SKM-1 (cell line): ENCODE data around the gene MSRB1.

Source experiments
- DNase-seq: peaks from one replicate; lab custom pipeline; 2025; ENCODE audit not compliant: unreplicated experiment; lab: John Stamatoyannopoulos, UW

Gene MSRB1

GRCh38 chr16:1979271-1980029 is 36.5 kb upstream of the MSRB1 start:
- no peak for DNase-seq

DNA sequence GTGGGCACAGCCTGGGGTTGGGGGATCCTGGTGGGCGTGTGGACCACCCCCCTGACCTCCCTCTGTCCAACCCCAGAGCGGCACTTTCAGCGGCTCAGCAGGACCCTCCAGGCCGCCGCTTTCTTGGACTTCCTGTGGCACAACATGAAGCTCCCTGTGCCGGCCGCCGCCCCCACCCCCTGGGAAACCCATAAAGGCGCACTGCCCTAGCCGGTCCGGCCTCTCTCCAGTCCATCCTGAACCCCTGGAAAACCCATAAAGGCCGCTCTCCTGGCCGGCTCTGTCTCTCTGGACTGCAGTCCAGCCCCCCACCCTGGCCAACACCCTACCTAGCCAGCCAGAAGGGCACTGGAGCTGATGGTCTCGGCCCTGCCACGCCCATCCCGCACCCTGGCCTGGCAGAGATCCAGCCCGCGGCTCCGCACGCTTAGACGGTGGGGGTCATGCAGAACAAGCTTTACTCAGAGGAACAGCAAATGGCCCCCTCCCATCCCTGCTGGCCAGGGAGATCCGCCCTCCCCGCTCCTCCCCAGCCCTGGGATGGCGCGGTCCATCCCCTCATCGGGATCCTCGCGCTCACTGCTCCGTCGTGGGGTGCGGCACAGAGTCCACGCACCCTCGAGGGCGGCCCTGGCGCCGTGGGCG is 35.6 kb upstream of the MSRB1 start:
- no peak for DNase-seq

GRCh38 chr16:1977875-1978268 is 34.9 kb upstream of the MSRB1 start:
- no peak for DNase-seq

DNA sequence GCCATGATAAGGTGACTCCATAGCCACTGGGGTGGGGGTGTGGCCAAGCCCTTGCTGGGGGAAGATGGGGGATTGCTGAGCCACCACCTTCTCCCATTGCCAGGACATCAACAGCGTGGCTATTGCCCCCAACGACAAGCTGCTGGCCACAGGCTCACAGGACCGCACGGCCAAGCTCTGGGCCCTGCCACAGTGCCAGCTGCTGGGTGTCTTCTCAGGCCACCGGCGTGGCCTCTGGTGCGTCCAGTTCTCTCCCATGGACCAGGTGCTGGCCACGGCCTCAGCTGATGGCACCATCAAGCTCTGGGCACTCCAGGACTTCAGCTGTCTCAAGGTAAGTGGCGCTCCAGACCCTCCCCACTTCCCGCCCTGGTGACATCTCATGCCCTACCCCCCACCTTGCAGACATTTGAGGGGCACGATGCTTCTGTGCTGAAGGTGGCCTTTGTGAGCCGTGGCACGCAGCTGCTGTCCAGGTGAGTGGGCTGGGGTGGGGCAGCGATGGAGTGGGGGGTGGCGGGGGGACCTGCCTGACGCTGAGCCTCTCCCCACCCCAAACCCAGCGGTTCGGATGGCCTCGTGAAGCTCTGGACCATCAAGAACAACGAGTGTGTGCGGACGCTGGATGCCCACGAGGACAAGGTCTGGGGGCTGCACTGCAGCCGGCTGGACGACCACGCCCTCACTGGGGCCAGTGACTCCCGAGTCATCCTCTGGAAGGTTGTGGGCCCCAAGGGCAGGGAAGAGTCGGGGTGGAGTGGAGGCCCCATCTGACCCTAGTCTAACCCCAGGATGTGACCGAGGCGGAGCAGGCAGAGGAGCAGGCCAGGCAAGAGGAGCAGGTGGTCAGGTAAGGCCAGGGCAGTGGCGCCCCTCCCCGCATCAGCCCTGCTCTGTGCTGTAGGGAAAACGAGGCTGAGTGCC is 34.2 kb upstream of the MSRB1 start:
- no peak for DNase-seq

DNA sequence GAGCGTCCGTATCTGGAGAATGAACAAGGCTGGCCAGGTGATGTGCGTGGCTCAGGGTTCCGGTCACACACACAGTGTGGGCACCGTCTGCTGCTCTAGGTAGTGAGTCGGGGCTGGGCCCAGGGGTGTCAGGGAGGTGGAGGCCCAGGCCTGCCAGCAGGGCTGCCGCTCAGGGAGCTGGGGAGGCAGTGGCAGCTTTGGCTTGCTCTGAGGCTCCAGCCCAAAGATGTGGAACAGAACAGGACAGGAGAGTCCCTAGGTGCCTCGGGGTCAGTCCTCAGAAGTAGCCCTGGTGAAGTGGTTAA is 33.2 kb upstream of the MSRB1 start:
- no peak for DNase-seq

DNA sequence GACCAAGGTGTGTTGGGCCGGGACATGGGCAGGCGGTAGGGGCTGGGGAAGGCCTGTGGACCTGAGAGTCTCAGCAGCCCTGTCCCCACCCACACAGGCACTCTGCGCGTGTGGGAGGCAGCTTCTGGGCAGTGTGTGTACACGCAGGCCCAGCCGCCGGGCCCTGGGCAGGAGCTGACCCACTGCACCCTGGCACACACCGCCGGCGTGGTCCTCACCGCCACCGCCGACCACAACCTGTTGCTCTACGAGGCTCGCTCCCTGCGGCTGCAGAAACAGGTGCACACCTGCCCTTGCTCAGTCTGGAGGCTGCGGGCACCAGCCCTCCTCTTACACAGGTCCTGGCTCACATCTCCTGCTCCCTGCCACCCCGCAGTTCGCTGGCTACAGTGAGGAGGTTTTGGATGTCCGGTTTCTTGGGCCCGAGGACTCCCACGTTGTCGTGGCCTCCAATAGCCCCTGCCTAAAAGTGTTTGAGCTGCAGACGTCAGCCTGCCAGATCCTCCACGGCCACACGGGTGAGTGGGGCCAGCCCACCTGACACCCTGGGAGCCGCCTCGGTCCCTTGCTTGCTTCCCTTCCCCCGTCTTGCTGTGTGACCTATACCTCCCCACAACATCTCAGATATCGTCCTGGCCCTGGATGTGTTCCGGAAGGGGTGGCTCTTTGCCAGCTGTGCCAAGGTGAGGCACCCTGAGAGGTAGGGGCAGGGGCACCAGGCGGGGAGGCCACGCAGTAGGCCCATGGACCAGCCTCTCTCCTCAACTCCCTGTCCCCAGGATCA is 32.6 kb upstream of the MSRB1 start:
- no peak for DNase-seq

DNA sequence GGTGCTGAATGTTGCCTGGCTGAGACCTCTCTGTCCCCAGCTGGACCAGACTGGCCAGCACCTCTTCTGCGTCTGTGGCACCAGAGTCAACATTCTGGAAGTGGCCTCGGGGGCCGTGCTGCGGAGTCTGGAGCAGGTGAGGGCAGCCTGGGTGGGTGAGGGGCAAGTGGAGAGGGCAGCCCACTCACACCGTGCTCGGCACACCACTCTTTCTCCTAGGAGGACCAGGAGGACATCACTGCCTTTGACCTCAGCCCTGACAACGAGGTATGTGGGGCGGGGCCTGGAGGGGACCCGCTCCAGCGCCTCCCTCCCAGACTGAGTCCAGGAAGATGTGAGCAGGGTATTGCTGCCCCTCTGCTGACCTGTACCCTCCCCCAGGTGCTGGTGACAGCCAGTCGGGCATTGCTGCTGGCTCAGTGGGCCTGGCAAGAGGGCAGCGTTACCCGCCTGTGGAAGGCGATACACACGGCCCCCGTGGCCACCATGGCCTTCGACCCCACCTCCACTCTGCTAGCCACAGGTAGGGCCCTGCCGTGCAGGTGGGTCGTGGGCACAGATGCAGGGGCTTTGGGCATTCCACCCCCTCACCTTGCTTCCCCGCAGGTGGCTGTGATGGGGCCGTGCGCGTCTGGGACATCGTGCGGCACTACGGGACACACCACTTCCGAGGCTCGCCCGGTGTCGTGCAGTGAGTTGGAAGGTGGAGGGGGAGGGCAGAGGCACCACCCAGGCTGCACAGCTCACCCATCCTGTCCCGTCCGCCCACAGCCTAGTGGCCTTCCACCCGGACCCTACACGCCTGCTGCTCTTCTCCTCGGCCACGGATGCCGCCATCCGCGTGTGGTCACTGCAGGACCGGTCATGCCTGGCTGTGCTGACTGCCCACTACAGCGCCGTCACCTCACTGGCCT is 31.4 kb upstream of the MSRB1 start:
- DNase-seq = no peak

GRCh38 chr16:1973461-1974156 is 30.6 kb upstream of the MSRB1 start:
- no peak for DNase-seq

DNA sequence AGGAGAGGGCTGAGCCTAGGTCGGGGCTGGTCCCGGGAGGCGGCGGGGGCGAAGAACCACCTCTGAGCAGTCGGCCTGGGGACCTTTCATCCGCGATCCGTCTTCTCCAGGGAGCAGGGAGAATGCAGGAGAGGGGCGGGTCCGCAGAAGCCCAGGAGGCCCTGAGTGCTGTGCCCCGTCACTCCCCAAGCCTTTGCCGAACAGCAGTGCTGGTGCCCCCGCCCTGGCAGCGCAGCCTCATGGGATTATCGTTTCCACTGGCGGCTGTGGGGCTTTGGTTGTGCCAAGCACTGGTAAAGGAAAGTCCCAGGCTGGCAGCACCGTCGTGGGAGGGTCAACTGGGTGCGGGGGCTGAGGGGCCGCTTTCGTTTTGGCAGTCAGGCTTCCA is 29.5 kb upstream of the MSRB1 start:
- DNase-seq = no peak

- DNase-seq = peak; percentile 88
These were observed 28.9 kb upstream of the MSRB1 start, which contains the start of gene TBL3 for GRCh38 chr16:1971796-1972489. Gene TBL3, plus strand, starts transcription at chr16:1972053. Its CDS starts 112 bp downstream, at chr16:1972165.

DNA sequence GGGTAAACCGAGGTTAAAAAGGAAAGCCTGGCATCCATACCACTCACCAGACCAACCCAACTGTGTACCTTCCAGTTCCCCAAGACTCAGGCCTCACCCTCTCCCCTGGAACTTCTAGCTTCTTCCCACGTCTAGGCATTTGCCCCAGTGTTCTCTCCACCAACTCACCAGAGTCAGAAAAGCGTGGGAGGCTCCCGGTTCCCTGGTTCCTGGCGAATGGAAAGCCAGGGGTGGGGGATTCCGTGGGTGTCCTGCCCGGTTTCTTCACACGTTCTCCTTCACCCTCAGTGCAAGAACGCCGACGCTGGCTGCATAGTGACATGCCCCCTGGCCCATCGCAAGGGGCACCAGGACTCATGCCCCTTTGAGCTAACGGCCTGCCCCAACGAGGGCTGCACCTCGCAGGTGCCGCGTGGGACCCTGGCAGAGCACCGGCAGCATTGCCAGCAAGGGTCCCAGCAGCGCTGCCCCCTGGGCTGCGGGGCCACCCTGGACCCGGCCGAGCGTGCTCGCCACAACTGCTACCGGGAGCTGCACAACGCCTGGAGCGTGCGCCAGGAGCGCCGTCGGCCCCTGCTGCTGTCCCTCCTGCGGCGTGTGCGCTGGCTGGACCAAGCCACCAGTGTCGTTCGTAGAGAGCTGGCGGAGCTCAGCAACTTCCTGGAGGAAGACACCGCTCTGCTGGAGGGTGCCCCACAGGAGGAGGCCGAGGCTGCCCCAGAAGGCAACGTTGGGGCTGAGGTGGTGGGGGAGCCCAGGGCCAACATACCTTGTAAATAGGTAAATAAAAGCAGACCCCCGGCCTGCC is 25.4 kb upstream of the MSRB1 start:
- no peak for DNase-seq

DNA sequence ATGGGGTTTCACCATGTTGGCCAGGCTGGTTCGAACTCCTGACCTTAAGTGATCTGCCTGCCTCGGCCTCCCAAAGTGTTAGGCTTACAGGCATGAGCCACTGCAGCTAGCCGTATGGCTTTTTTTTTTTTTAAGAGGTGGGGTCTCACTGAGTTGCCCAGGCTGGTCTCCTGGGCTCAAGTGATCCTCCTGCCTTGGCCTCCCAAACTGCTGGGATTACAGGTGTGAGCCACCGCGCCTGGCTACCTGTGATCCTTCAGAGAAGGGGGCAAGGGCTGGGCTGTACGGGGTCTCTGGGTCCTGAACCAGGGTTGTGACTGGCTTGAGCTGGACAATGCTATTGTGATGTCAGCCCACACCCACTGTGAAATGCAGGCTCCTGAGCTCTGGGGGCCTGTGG is 23.5 kb upstream of the MSRB1 start, which contains the start of gene RNF151:
TSS of gene RNF151 (plus strand) at position 397 of the 400 bp plus-strand sequence. CDS start 26 bp downstream, outside the sequence.
- no peak for DNase-seq

DNA sequence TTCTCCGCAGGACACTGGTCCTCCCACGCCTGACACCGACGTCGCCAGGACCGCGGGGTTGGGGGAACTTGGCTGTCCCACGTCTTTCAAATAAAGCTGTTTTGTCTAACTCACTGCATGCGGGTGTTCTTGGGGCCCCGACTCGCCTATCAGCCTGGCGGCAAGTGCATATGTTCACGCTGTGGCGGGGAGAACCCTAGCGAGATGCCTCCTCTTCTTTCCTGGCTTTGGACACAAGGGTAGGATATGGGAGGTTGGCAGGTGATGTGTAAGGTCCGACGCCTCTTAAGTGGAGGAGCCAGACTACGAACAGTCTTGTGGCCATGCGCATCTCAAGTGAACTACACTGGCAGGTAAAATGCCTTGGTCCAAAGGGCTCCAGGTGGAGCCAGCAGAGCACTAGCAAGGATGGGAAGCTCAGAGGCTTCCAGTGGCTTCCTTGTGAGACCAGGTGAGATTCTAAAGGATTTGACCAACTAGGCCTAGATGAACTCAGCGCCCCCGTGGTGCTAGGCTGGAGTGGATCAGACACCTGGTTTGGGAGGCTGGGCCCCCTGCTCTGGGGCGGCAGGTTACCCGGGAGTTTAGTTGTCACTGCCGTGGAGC is 22.5 kb upstream of the MSRB1 start:
- no peak for DNase-seq

DNA sequence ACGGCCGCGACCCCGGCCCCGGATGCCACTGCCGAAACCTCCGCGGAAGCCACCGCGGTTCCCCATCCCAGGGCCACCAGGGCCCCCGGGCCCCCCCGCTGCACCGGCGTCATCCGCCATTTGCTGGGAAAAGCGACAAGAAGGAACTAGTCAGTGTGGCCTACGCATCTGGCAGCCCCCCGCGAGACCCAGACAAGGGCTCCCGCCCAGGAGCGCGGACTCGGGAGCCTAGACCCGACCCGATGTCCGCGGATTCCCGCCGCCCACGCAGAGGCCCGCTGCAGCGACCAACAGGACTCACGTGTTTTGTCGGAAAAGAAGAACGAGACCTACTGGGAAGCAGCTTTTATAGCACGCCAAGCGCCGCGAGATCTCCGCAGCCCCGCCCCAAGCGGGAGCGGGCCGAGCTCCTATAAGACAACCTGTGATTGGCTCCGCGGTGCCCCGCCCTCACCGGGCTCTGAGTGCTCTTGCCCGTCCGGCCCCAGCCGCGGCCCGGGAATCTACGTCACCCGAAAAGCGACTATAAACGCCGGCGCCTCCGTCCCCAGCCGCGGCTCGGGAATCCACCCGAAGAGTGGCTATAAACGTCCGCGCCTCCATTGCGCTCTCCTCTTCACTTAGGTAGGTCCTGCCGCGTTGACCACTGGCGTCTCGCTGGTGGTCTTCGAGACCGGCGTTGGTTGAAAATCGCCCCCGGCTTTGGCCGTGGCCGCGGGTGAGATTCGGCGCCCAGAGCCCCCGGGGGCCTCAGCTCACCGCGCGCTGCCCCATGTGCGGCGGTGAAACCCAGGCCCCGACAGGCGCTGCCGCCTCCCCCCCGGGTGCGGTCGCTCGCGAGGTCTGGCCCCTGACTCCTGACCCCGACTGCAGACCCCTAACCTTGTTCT is 21.8 kb upstream of the MSRB1 start, which contains the start of gene RPS2:
TSS of gene RPS2 (minus strand) at position 321 of the 890 bp plus-strand sequence. CDS start at position 120, 201 bp downstream.
- DNase-seq = peak; percentile 93

- DNase-seq = no peak
These were observed 21.0 kb upstream of the MSRB1 start for GRCh38 chr16:1963806-1964505.
